Aorta (tissue), 5 donors: Measurements from ENCODE around the gene APH1B. TPM values are rescaled to one million over a fixed set of nuclear protein-coding genes. Genes with fewer than 3 reads are reported as not detected.

Experiments
- ATAC-seq: fragments of 200-7000 bp; cut with Tn5 transposase; one replicate; pipeline ENCODE4 v1.9.1; 2022; ENCODE audit warnings: moderate library complexity; ENCODE audit not compliant: low FRiP score
- DNase-seq, 2 donors: peaks; one replicate each; pipeline ENCODE4 v3.0.0-alpha.2; 2020
- H3K27ac ChIP-seq, 2 donors: one replicate each; pipeline ENCODE4 v1.5.1; 2013; ENCODE audit warnings: low read length in 2 of 2, mild to moderate bottlenecking in 2 of 2, moderate library complexity in 2 of 2, control low read depth in 1 of 2, inconsistent platforms in 1 of 2, low read depth in 1 of 2
- H3K27me3 ChIP-seq, 2 donors: one replicate each; pipeline ENCODE4 v1.6.1; 2013; ENCODE audit warnings: control low read depth in 1 of 2, low read length in 1 of 2, mild to moderate bottlenecking in 1 of 2, moderate library complexity in 1 of 2; ENCODE audit not compliant: insufficient read depth in 2 of 2, control insufficient read depth in 1 of 2
- H3K36me3 ChIP-seq, 2 donors: one replicate each; pipeline ENCODE4 v1.6.1; 2013; ENCODE audit warnings: control low read depth in 1 of 2, low read length in 1 of 2, mild to moderate bottlenecking in 1 of 2; ENCODE audit not compliant: insufficient read depth in 2 of 2, control insufficient read depth in 1 of 2
- H3K4me1 ChIP-seq, 2 donors: one replicate each; pipeline ENCODE4 v1.6.1; 2013; ENCODE audit warnings: low read length in 2 of 2, control low read depth in 1 of 2, mild to moderate bottlenecking in 1 of 2, moderate library complexity in 1 of 2; ENCODE audit not compliant: insufficient read depth in 2 of 2, control insufficient read depth in 1 of 2
- H3K4me3 ChIP-seq, 2 donors: one replicate each; pipeline ENCODE4 v1.5.1; 2013; ENCODE audit warnings: low read length in 2 of 2, control low read depth in 1 of 2, mild to moderate bottlenecking in 1 of 2
- H3K9me3 ChIP-seq: one replicate; pipeline ENCODE4 v1.6.1; 2013; ENCODE audit warnings: mild to moderate bottlenecking, low read length; ENCODE audit not compliant: control insufficient read depth
- WGBS, 2 donors: extraction: QIAGEN DNeasy Blood & Tissue Kit; methylation state at CpG; one replicate each; pipeline ENCODE4 v1.1.7; 2013; 5-methylcytosine and 5-hydroxymethylcytosine counted together
- intact Hi-C, 2 donors: fragments of 100-400 bp; cut with DNase I; formaldehyde crosslinking; loops; one replicate each; pipeline versions ENCODE4 v1.14.2 to v1.15.0; 2022
- polyA plus RNA-seq, 2 donors: library from polyadenylated mRNA; stranded (reverse); fragments of 200-250 nt; gene quantifications; one replicate each; pipeline ENCODE4 v1.2.3, GENCODE V29; 2013
- total RNA-seq, 2 donors: library from RNA; stranded (reverse); fragmentation: NEBNext Ultra II Directional; extraction: Animal tissue kit (Norgen Biotek cat#: 25700); gene quantifications; one replicate each; pipeline ENCODE4 v1.2.1, GENCODE V29; 2021
- donor health status: healthy with polysubstance abuse.
- donor health status: Bipolar disorder and iron deficiency.
- donor health status: DM: no; HTN: no; CAD: no.
- donor health status: DM: no; HTN: no; CAD: no.
- donor health status: DM: yes; HTN: yes; CAD: no.

The APH1B gene
- total and polyA plus RNA-seq, 4 donors = 3.0 to 28.4 (median 18.8) TPM

- no peaks in the 10 kb centered on the region for H3K4me1 ChIP-seq
- no peak overlapping the region for H3K4me3 ChIP-seq
- H3K27ac ChIP-seq = no peak overlapping the region
- intact Hi-C loops = no loop called here
- no peak for DNase-seq
- no peaks in the 10 kb centered on the region for H3K36me3 ChIP-seq
- H3K9me3 ChIP-seq = no peaks in the 10 kb centered on the region
- WGBS, 2 donors = 25% methylated on average over 5 of the region's 5 CpGs
- H3K27me3 ChIP-seq = no peaks in the 10 kb centered on the region
- no peak for ATAC-seq
Observed at GRCh38 chr15:63244976-63245645, 32.3 kb upstream of the APH1B start.

- Histone ChIP-seq H3K9me3 (no peaks in the 10 kb centered on the region), H3K4me1 (no peaks in the 10 kb centered on the region), H3K27me3 (no peaks in the 10 kb centered on the region), H3K4me3 (no peak overlapping the region), H3K27ac (no peak overlapping the region), H3K36me3 (peaks cover 0 to 6% of the 10 kb centered on the region in 2 donors)
- DNase-seq = no peak
- WGBS, 2 donors = 69 to 81% methylated on average over 5 of the region's 5 CpGs
- intact Hi-C loops = no loop called here
- peak; percentile 75 for ATAC-seq
Observed at GRCh38 chr15:63246691-63247469, 30.5 kb upstream of the APH1B start.

DNA sequence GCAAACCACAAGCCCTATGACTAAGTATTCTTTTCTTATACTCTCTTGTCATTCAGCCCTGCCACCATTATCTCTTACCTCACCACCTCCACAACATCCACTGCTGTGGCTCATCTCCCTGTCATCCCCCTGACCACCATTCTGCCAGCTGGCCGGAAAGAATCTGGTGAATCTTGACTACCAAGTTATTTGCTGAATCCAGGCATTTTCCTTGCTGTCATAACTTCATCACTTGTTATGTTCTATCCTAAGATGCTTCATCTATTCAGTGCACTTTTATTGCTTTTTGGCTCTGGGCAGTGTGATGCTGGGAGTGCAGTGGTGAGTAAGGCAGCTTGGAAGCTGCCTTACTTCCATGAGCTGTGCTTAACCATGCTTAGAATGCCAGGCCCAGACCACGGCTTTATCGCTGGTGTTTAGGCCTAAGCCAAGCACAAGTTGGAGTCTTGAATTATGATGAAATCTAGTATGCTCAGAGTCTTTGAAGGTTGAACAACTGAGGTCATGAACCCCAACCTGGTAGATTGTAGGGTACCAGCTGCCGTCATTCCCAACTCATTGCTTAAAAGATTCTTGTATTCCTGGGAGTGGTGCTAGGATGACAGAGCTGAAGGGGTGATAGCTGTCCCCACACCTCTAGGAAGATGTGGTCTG, 27.0 kb upstream of the APH1B start:
- Histone ChIP-seq H3K27ac (no peak overlapping the region), H3K36me3 (peaks cover 0 to 6% of the 10 kb centered on the region in 2 donors), H3K27me3 (no peaks in the 10 kb centered on the region), H3K9me3 (no peaks in the 10 kb centered on the region), H3K4me3 (no peak overlapping the region), H3K4me1 (no peaks in the 10 kb centered on the region)
- no peak for ATAC-seq
- intact Hi-C loops = no loop called here
- WGBS, 2 donors = 87 to 93% methylated on average over 4 of the region's 4 CpGs
- no peak for DNase-seq

- DNase-seq (no peak), ATAC-seq (no peak)
- no peaks in the 10 kb centered on the region for H3K4me1 ChIP-seq
- H3K36me3 ChIP-seq = peaks cover 0 to 6% of the 10 kb centered on the region in 2 donors
- WGBS, 2 donors = 60 to 82% methylated on average over 2 of the region's 2 CpGs
- no peaks in the 10 kb centered on the region for H3K9me3 ChIP-seq
- intact Hi-C loops = no loop called here
- H3K27me3 ChIP-seq = no peaks in the 10 kb centered on the region
- H3K27ac ChIP-seq = no peak overlapping the region
- H3K4me3 ChIP-seq = no peak overlapping the region
Observed at GRCh38 chr15:63251701-63252100, 25.7 kb upstream of the APH1B start.

DNA sequence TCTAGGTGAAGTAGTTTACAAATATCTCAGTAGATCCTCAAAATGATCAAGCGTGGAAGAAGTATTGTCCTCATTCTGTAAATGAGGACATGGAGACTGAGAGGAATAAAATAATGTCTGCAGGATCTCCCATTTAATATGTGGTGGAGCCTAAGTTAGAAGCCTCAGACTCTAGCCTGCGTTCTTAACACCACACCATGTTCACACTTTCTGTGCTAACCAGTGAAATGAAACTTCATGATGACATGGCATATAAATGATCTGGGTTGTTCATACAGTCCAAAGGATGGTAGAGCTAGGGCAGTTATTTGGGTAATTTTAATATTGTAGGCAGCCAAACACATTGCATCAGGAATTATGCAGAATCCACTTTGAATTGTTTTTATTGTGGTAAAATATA, 25.1 kb upstream of the APH1B start:
- Histone ChIP-seq H3K4me1 (no peaks in the 10 kb centered on the region), H3K4me3 (no peak overlapping the region), H3K27me3 (no peaks in the 10 kb centered on the region), H3K27ac (no peak overlapping the region), H3K36me3 (peaks cover 0 to 6% of the 10 kb centered on the region in 2 donors), H3K9me3 (no peaks in the 10 kb centered on the region)
- DNase-seq = no peak
- no peak for ATAC-seq
- WGBS, 2 donors = 91 to 95% methylated on average over 2 of the region's 2 CpGs
- intact Hi-C loops = no loop called here

DNA sequence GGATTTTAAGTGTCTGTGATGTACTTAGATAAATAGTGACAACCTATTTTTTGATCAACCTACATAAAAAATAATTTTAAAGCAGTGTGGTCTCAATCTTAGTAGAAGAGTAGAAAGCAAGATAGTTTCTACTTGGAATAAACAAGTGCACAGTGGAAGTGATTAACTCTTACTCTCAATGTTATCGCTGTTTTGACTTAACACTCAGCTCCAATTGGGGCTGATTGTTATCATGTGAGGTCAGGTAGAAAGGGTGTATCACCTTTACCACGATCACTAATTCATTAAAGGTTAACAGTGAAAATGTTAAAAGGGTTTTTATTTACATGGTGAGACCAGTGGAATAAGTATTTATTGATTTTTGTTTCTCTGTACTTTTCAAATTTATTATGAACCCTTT, 22.4 kb upstream of the APH1B start:
- no peak for ATAC-seq
- intact Hi-C loops = no loop called here

DNA sequence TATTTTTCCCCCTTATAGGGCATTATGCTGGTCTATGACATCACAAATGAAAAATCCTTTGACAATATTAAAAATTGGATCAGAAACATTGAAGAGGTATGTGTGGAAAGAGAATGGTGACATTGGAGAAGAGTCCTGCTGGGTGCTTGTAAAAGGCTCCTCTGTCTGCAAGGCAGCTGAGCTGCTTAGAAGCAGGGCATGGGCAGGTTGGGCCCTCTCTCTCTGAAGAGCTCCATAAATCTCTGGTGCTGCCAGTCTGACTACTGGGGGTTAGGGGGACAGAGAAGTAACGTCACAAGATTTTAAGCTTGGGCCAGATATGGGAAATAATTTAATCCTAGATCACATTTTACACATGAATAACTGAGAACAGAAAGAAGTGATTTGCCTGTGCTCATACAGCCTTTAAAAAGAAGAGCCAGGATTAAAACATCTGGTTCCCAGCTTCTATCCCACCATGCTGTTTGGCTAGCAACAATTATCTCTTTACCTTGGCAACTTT, 21.9 kb upstream of the APH1B start:
- H3K4me3 ChIP-seq = no peak overlapping the region
- H3K9me3 ChIP-seq = no peaks in the 10 kb centered on the region
- 45 to 59% methylated on average over 1 of the region's 1 CpG for WGBS, 2 donors
- peaks cover 3% of the 10 kb centered on the region in 2 donors for H3K36me3 ChIP-seq
- H3K27me3 ChIP-seq = no peaks in the 10 kb centered on the region
- ATAC-seq (no peak), DNase-seq (no peak)
- intact Hi-C loops = no loop called here
- no peak overlapping the region for H3K27ac ChIP-seq
- no peaks in the 10 kb centered on the region for H3K4me1 ChIP-seq

More for the DNA sequence above, 22.4 kb upstream of the APH1B start:
- Histone ChIP-seq H3K9me3 (no peaks in the 10 kb centered on the region), H3K4me3 (no peak overlapping the region), H3K27ac (no peak overlapping the region), H3K36me3 (peaks cover under 1 to 6% of the 10 kb centered on the region in 2 donors), H3K4me1 (no peaks in the 10 kb centered on the region), H3K27me3 (no peaks in the 10 kb centered on the region)
- no peak for DNase-seq
- WGBS, 2 donors = 94 to 97% methylated on average over 2 of the region's 2 CpGs

GRCh38 chr15:63256433-63257274, 20.8 kb upstream of the APH1B start:
- no peaks in the 10 kb centered on the region for H3K4me1 ChIP-seq
- ATAC-seq (no peak), DNase-seq (no peak)
- H3K9me3 ChIP-seq = no peaks in the 10 kb centered on the region
- no peak overlapping the region for H3K4me3 ChIP-seq
- intact Hi-C loops = no loop called here
- H3K27me3 ChIP-seq = no peaks in the 10 kb centered on the region
- H3K36me3 ChIP-seq = peaks cover 1 to 3% of the 10 kb centered on the region in 2 donors
- WGBS, 2 donors = 18 to 19% methylated on average over 5 of the region's 5 CpGs
- H3K27ac ChIP-seq = no peak overlapping the region
